NB4 (cell line): ENCODE results near the gene TMBIM6.

Source experiments
- CTCF ChIP-seq: IDR thresholded peaks from one replicate; pipeline ENCODE4 v1.5.1; 2012; ENCODE audit warnings: low read depth, low read length
- MAX ChIP-seq: IDR thresholded peaks from 2 replicates; pipeline ENCODE4 v1.6.1; 2011; ENCODE audit warnings: low read depth, low read length
- MYC ChIP-seq: IDR thresholded peaks from 2 replicates; pipeline ENCODE4 v1.6.1; 2011; ENCODE audit warnings: low read depth, low read length
- POLR2A ChIP-seq: IDR thresholded peaks from 2 replicates; pipeline ENCODE4 v1.6.1; 2011; ENCODE audit warnings: mild to moderate bottlenecking; ENCODE audit not compliant: insufficient read length; ENCODE audit errors: extremely low read depth

GRCh38 chr12:49702009-49702408, 39.3 kb upstream of the TMBIM6 start:
- no peak for TF ChIP-seq POLR2A
- TF ChIP-seq CTCF = no peak
- TF ChIP-seq MYC = no peak
- TF ChIP-seq MAX = no peak
